ENCODE measurements around the gene UBE2V1.

UBE2V1 gene

DNA sequence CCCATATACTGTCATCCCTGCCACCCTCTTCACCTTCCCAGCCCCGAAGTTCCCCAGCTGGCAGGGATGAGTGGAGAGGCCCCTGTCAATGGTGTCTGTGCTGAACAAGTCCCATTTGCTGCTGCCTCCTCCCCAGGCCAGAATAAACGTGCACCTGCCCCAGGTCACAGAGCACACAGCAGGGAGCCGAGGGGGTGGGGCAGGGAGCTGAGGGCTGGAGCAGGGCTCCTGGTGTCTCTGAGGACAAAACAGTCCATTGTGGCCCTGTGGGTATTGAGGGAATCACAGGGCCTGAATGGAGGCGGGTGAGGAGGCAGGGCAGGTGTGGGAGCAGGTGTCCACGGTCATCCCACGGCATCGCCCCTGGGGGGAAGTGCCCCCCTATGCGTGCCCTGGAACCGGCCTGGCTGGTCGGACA is 74.4 kb downstream of the UBE2V1 start:
- TF ChIP-seq, protein P1, sequence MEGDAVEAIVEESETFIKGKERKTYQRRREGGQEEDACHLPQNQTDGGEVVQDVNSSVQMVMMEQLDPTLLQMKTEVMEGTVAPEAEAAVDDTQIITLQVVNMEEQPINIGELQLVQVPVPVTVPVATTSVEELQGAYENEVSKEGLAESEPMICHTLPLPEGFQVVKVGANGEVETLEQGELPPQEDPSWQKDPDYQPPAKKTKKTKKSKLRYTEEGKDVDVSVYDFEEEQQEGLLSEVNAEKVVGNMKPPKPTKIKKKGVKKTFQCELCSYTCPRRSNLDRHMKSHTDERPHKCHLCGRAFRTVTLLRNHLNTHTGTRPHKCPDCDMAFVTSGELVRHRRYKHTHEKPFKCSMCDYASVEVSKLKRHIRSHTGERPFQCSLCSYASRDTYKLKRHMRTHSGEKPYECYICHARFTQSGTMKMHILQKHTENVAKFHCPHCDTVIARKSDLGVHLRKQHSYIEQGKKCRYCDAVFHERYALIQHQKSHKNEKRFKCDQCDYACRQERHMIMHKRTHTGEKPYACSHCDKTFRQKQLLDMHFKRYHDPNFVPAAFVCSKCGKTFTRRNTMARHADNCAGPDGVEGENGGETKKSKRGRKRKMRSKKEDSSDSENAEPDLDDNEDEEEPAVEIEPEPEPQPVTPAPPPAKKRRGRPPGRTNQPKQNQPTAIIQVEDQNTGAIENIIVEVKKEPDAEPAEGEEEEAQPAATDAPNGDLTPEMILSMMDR (IDR thresholded peaks at IDR 0.05): no peak
- Histone ChIP-seq H2AFZ (no peak overlapping the region), H3K4me1 (no peaks in the 10 kb centered on the region), H3K27ac (no peak overlapping the region), H3K27me3 (ENCODE audit: control insufficient read depth, insufficient read depth, low read length) (no peaks in the 10 kb centered on the region), H3K4me3 (ENCODE audit: low read depth, low read length) (no peak overlapping the region), H3K4me2 (ENCODE audit: low read length) (no peak overlapping the region), H3K36me3 (ENCODE audit: control insufficient read depth, insufficient read depth, low read length) (no peaks in the 10 kb centered on the region), H3K9ac (no peak overlapping the region), H3K9me3 (ENCODE audit: control insufficient read depth, low read length) (no peaks in the 10 kb centered on the region), H3K79me2 (no peaks in the 10 kb centered on the region)

DNA sequence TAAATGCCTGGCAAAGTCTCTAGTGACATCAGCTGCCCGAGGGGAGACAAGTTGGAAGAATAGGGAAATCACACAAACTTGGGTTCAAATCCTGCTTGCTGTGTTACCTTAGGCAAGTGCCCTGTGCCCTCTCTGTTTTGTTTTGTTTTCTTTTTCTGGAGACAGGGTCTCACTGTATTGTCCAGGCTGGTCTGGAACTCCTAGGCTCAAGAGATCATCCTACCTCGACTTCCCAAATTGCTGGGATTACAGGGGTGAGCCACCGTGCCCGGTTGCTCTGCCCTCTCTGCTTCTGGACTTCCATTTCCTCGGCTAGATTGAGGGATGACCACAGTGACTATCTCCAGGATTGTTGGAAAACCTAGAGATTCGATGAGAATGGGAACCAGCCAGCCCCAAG is 74.8 kb downstream of the UBE2V1 start:
- TF ChIP-seq, protein P1 (IDR thresholded peaks at IDR 0.05): no peak
- Histone ChIP-seq H3K9me3 (ENCODE audit: control insufficient read depth, low read length) (no peaks in the 10 kb centered on the region), H3K27me3 (ENCODE audit: control insufficient read depth, insufficient read depth, low read length) (no peaks in the 10 kb centered on the region), H3K9ac (no peak overlapping the region), H2AFZ (no peak overlapping the region), H3K4me1 (no peaks in the 10 kb centered on the region), H3K79me2 (no peaks in the 10 kb centered on the region), H3K36me3 (ENCODE audit: control insufficient read depth, insufficient read depth, low read length) (no peaks in the 10 kb centered on the region), H3K4me3 (ENCODE audit: low read depth, low read length) (no peak overlapping the region), H3K27ac (no peak overlapping the region), H3K4me2 (ENCODE audit: low read length) (no peak overlapping the region)

GRCh38 chr20:50037575-50037974 is 75.4 kb downstream of the UBE2V1 start:
- Histone ChIP-seq H3K4me1 (no peaks in the 10 kb centered on the region), H3K36me3 (ENCODE audit: control insufficient read depth, insufficient read depth, low read length) (no peaks in the 10 kb centered on the region), H3K27me3 (ENCODE audit: control insufficient read depth, insufficient read depth, low read length) (no peaks in the 10 kb centered on the region), H3K27ac (no peak overlapping the region), H3K79me2 (no peaks in the 10 kb centered on the region), H3K9ac (no peak overlapping the region), H3K4me3 (ENCODE audit: low read depth, low read length) (no peak overlapping the region), H2AFZ (no peak overlapping the region), H3K4me2 (ENCODE audit: low read length) (no peak overlapping the region), H3K9me3 (ENCODE audit: control insufficient read depth, low read length) (no peaks in the 10 kb centered on the region)
- TF ChIP-seq, protein P1 (IDR thresholded peaks at IDR 0.05): no peak

GRCh38 chr20:50037123-50037522 is 75.8 kb downstream of the UBE2V1 start:
- H3K4me1 ChIP-seq: no peaks in the 10 kb centered on the region
- no peaks in the 10 kb centered on the region for H3K36me3 ChIP-seq (ENCODE audit: control insufficient read depth, insufficient read depth, low read length)
- no peak overlapping the region for H3K4me3 ChIP-seq (ENCODE audit: low read depth, low read length)
- no peak overlapping the region for H2AFZ ChIP-seq
- H3K79me2 ChIP-seq: no peaks in the 10 kb centered on the region
- no peak overlapping the region for H3K9ac ChIP-seq
- no peaks in the 10 kb centered on the region for H3K9me3 ChIP-seq (ENCODE audit: control insufficient read depth, low read length)
- TF ChIP-seq, protein P1 (IDR thresholded peaks at IDR 0.05): no peak
- no peaks in the 10 kb centered on the region for H3K27me3 ChIP-seq (ENCODE audit: control insufficient read depth, insufficient read depth, low read length)
- no peak overlapping the region for H3K27ac ChIP-seq
- no peak overlapping the region for H3K4me2 ChIP-seq (ENCODE audit: low read length)

GRCh38 chr20:50036703-50037102 is 76.2 kb downstream of the UBE2V1 start:
- TF ChIP-seq, protein P1 (IDR thresholded peaks at IDR 0.05): no peak

More at GRCh38 chr20:50036703-50037102, 76.2 kb downstream of the UBE2V1 start:
- Histone ChIP-seq H3K79me2 (no peaks in the 10 kb centered on the region), H3K9ac (no peak overlapping the region), H3K27ac (no peak overlapping the region), H3K27me3 (ENCODE audit: control insufficient read depth, insufficient read depth, low read length) (no peaks in the 10 kb centered on the region), H2AFZ (no peak overlapping the region), H3K4me2 (ENCODE audit: low read length) (no peak overlapping the region), H3K36me3 (ENCODE audit: control insufficient read depth, insufficient read depth, low read length) (no peaks in the 10 kb centered on the region), H3K4me1 (no peaks in the 10 kb centered on the region), H3K9me3 (ENCODE audit: control insufficient read depth, low read length) (no peaks in the 10 kb centered on the region), H3K4me3 (ENCODE audit: low read depth, low read length) (no peak overlapping the region)
